GM13977 (cell line): Measurements from ENCODE around the gene SPATA13.

Experiments
- DNase-seq: peaks from one replicate; pipeline ENCODE4 v3.0.0; 2012; ENCODE audit warnings: low spot score
- CTCF ChIP-seq: IDR thresholded peaks from 2 replicates; pipeline ENCODE4 v1.5.1; 2012; ENCODE audit warnings: mild to moderate bottlenecking, control low read depth; ENCODE audit not compliant: insufficient read depth; ENCODE audit errors: extremely low read depth, missing control alignments
- in situ Hi-C: fragments of 300-500 bp; cut with MboI; formaldehyde crosslinking; loops from one replicate; pipeline ENCODE4 v1.12.0; 2022; ENCODE audit warnings: low sequenced_read_pairs, low pct_unique_long_range_greater_than_20kb, mixed read lengths, inconsistent platforms; ENCODE audit not compliant: unreplicated experiment

The SPATA13 gene

GRCh38 chr13:24185591-24186232 is 25.2 kb downstream of the SPATA13 start:
- DNase-seq, result no peak
- TF ChIP-seq CTCF, result no peak
- in situ Hi-C loops, result no loop called here

GRCh38 chr13:24187185-24187584 is 26.7 kb downstream of the SPATA13 start:
- in situ Hi-C loops, result no loop called here
- no peak for TF ChIP-seq CTCF
- no peak for DNase-seq

- no peak for DNase-seq
- TF ChIP-seq CTCF, result no peak
- in situ Hi-C loops, result no loop called here
These were observed 31.7 kb downstream of the SPATA13 start for GRCh38 chr13:24192057-24192810.

- DNase-seq, result no peak
- TF ChIP-seq CTCF, result no peak
- in situ Hi-C loops, result no loop called here
These were observed 32.3 kb downstream of the SPATA13 start for GRCh38 chr13:24192811-24193162.

- DNase-seq, result no peak
- no peak for TF ChIP-seq CTCF
- in situ Hi-C loops, result no loop called here
These were observed 33.9 kb downstream of the SPATA13 start for GRCh38 chr13:24194447-24194846.

GRCh38 chr13:24195626-24196025 is 35.1 kb downstream of the SPATA13 start:
- DNase-seq, result no peak
- no peak for TF ChIP-seq CTCF
- in situ Hi-C loops, result no loop called here
